Measurements from ENCODE around the gene C1orf21.

GRCh38 chr1:184518736-184519357 lies 132.0 kb downstream of the C1orf21 start:
- TF ChIP-seq CTCF (conservative IDR thresholded peaks at IDR 0.05; ENCODE audit: low read length): no peak
- no peak for TF ChIP-seq EZH2phosphoT487 (IDR thresholded peaks at IDR 0.05; ENCODE audit: borderline replicate concordance)
